Neural cell (in vitro differentiated cells): ENCODE results near the gene CCDC73. TPM values are rescaled to one million over a fixed set of nuclear protein-coding genes. Genes with fewer than 3 reads are reported as not detected.

Experiments used
- H2AFZ ChIP-seq: fragments of 200-600, 300-800 bp; sonication (generic), shearing (Covaris generic); 2 replicates; pipeline ENCODE4 v1.6.0; 2014; ENCODE audit warnings: low read depth, mild to moderate bottlenecking, antibody characterized with exemption, low read length, moderate library complexity
- H3F3A ChIP-seq: fragments of 200-600 bp; shearing (Covaris generic); 2 replicates; pipeline ENCODE4 v1.6.1; 2016; ENCODE audit warnings: mild to moderate bottlenecking, moderate library complexity, mixed read lengths, antibody characterized with exemption, low read length; ENCODE audit not compliant: insufficient read depth, poor library complexity, severe bottlenecking
- H3K27ac ChIP-seq: fragments of 200-600, 300-800 bp; sonication (generic), shearing (Covaris generic); 2 replicates; pipeline ENCODE4 v1.5.1; 2014; ENCODE audit warnings: mild to moderate bottlenecking, low read length, moderate library complexity
- H3K27me3 ChIP-seq: fragments of 300-800, 200-600 bp; sonication (generic), shearing (Covaris generic); 2 replicates; pipeline ENCODE4 v1.6.0; 2014; ENCODE audit warnings: mild to moderate bottlenecking, low read depth, low read length, moderate library complexity; ENCODE audit not compliant: insufficient read depth
- H3K36me3 ChIP-seq: fragments of 300-800, 200-600 bp; sonication (generic), shearing (Covaris generic); 2 replicates; pipeline ENCODE4 v1.5.1; 2014; ENCODE audit warnings: mild to moderate bottlenecking, antibody characterized with exemption, low read length, moderate library complexity; ENCODE audit not compliant: insufficient read depth
- H3K4me2 ChIP-seq: fragments of 300-800, 200-600 bp; sonication (generic), shearing (Covaris generic); 2 replicates; pipeline ENCODE4 v1.6.0; 2014; ENCODE audit warnings: mild to moderate bottlenecking, low read length
- H3K4me3 ChIP-seq: fragments of 300-800, 200-600 bp; sonication (generic), shearing (Covaris generic); 2 replicates; pipeline ENCODE4 v1.5.1; 2014; ENCODE audit warnings: mild to moderate bottlenecking, low read length, moderate library complexity
- H3K79me2 ChIP-seq: fragments of 200-600 bp; shearing (Covaris generic); replicated peaks from 2 replicates; pipeline ENCODE4 v1.6.0; 2014; ENCODE audit warnings: mild to moderate bottlenecking, low read length, moderate library complexity; ENCODE audit not compliant: insufficient read depth
- H3K9ac ChIP-seq: fragments of 300-800, 200-600 bp; sonication (generic), shearing (Covaris generic); 2 replicates; pipeline ENCODE4 v1.6.1; 2016; ENCODE audit warnings: mild to moderate bottlenecking, low read length, mixed read lengths
- H3K9me2 ChIP-seq: fragments of 200-600 bp; shearing (Covaris generic); 2 replicates; pipeline ENCODE4 v1.6.1; 2016; ENCODE audit warnings: mild to moderate bottlenecking, low read length, mixed read lengths; ENCODE audit not compliant: insufficient read depth
- H3K9me3 ChIP-seq: fragments of 200-600, 300-800 bp; sonication (generic), shearing (Covaris generic); 2 replicates; pipeline ENCODE4 v1.6.1; 2016; ENCODE audit warnings: mild to moderate bottlenecking, mixed run types, low read length, moderate library complexity, mixed read lengths
- H4K20me1 ChIP-seq: fragments of 200-600 bp; shearing (Covaris generic); 2 replicates; pipeline ENCODE4 v1.6.1; 2016; ENCODE audit warnings: mild to moderate bottlenecking, mixed run types; ENCODE audit not compliant: insufficient read depth
- EP300 ChIP-seq: fragments of 450-650 bp; conservative IDR thresholded peaks from 2 replicates; pipeline ENCODE4 v1.6.1; 2014; ENCODE audit warnings: antibody characterized with exemption, mild to moderate bottlenecking, moderate library complexity; ENCODE audit not compliant: poor library complexity, severe bottlenecking
- EZH2 ChIP-seq: fragments of 200-600, 300-800 bp; shearing (Covaris generic), sonication (generic); IDR thresholded peaks from 2 replicates; pipeline ENCODE4 v1.6.1; 2014; ENCODE audit warnings: antibody characterized with exemption, low read length, borderline replicate concordance, mild to moderate bottlenecking; ENCODE audit not compliant: insufficient read depth, poor library complexity, severe bottlenecking
- MXI1 ChIP-seq: fragments of 450-650 bp; conservative IDR thresholded peaks from 2 replicates; pipeline ENCODE4 v1.6.1; 2014; ENCODE audit warnings: antibody characterized with exemption, mild to moderate bottlenecking; ENCODE audit not compliant: poor library complexity, severe bottlenecking
- POLR2AphosphoS5 ChIP-seq: IDR thresholded peaks from 2 replicates; pipeline ENCODE4 v1.6.1; 2012
- RAD21 ChIP-seq: fragments of 450-650 bp; conservative IDR thresholded peaks from 2 replicates; pipeline ENCODE4 v1.6.1; 2014; ENCODE audit warnings: antibody characterized with exemption, mild to moderate bottlenecking, moderate library complexity
- SMC3 ChIP-seq: fragments of 450-650 bp; conservative IDR thresholded peaks from 2 replicates; pipeline ENCODE4 v1.6.1; 2014; ENCODE audit warnings: antibody characterized with exemption, mild to moderate bottlenecking, moderate library complexity; ENCODE audit not compliant: poor library complexity
- TAF1 ChIP-seq: IDR thresholded peaks from 2 replicates; pipeline ENCODE4 v1.6.1; 2012; ENCODE audit warnings: low read depth
- polyA plus RNA-seq: library from polyadenylated mRNA; depleted of rRNA; stranded (reverse); fragments of >200 nt; gene quantifications from 2 replicates; pipeline ENCODE4 v1.2.3, GENCODE V29; 2014
- TF ChIP-seq, protein P1 (sequence below): fragments of 450-650 bp; IDR thresholded peaks from 2 replicates; pipeline ENCODE4 v1.5.1; 2014; ENCODE audit warnings: antibody characterized with exemption, mild to moderate bottlenecking, moderate library complexity; ENCODE audit not compliant: poor library complexity, severe bottlenecking
- TF ChIP-seq, protein P2 (sequence below): IDR thresholded peaks from 2 replicates; pipeline ENCODE4 v1.6.1; 2012; ENCODE audit warnings: borderline replicate concordance

The CCDC73 gene
- polyA plus RNA-seq, 1 donor from 2014 or later: 0.07 TPM

DNA sequence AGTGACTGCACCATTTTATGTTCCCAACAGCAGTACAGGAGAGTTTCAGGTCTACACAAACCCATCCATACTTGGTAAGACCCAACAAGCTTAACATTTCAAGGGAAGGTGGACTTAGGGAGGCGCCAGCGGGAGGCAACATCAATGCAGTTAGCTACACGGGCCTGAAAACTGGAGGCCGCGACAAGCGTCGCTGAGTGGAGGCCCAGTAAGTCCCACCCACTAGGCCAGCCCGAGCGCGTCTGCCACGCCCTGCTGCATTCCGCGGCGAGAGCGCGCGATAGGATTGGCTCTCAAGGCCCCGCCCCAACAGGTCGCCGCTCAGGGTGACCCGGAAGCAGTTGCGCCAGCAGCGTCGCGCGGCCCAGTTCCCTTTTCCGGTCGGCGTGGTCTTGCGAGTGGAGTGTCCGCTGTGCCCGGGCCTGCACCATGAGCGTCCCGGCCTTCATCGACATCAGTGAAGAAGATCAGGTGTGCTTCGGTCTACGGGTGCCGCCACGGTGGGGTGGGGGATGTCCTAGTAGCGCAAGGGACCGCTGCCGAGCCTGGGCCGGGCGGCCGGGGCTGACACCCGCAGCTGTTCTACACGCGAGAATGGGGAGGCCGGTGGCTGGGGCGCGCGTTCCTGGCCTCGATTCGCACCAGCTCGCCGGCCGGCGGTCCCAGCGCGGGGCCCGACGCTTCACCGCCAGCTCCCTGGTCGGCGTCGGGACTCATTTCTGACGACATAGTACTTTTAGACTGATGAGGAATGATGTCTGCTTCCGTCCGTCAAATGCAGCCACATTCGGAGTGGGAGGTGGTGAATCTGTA, 210.8 kb downstream of the CCDC73 start, which contains the start of gene EIF3M:
Gene EIF3M, plus strand, starts transcription at position 373 of the 813 bp plus-strand sequence. Its CDS starts 57 bp downstream, at position 430.
- H2AFZ ChIP-seq: peak within 1 kb of the TSS; percentile 99

GRCh38 chr11:32581556-32581955, 212.9 kb downstream of the CCDC73 start:
- Histone ChIP-seq H3K4me2 (no peak overlapping the region), H3K27me3 (no peaks in the 10 kb centered on the region), H3K9me3 (no peaks in the 10 kb centered on the region), H2AFZ (no peak overlapping the region), H4K20me1 (no peaks in the 10 kb centered on the region), H3K36me3 (no peaks in the 10 kb centered on the region), H3F3A (no peaks in the 10 kb centered on the region), H3K27ac (no peak overlapping the region), H3K9ac (no peak overlapping the region), H3K9me2 (no peaks in the 10 kb centered on the region), H3K4me3 (no peak overlapping the region), H3K79me2 (peaks cover 21% of the 10 kb centered on the region)
- TF ChIP-seq EP300 (no peak), POLR2AphosphoS5 (no peak), TAF1 (no peak), SMC3 (no peak), EZH2 (no peak)

More for the DNA sequence above, 210.8 kb downstream of the CCDC73 start, which contains the start of gene EIF3M:
- H3K4me2 ChIP-seq: peak within 1 kb of the TSS; percentile 97
- peak within 1 kb of the TSS; percentile 88 for H3K4me3 ChIP-seq
- no peaks in the 10 kb centered on the region for H4K20me1 ChIP-seq
- H3K27ac ChIP-seq: peak within 1 kb of the TSS; percentile 76
- no peaks in the 10 kb centered on the region for H3F3A ChIP-seq
- no peaks in the 10 kb centered on the region for H3K36me3 ChIP-seq
- TF ChIP-seq TAF1: peak; percentile 50
- peak; percentile 94 for TF ChIP-seq POLR2AphosphoS5
- peak; percentile 20 for TF ChIP-seq SMC3
- TF ChIP-seq, protein P1, sequence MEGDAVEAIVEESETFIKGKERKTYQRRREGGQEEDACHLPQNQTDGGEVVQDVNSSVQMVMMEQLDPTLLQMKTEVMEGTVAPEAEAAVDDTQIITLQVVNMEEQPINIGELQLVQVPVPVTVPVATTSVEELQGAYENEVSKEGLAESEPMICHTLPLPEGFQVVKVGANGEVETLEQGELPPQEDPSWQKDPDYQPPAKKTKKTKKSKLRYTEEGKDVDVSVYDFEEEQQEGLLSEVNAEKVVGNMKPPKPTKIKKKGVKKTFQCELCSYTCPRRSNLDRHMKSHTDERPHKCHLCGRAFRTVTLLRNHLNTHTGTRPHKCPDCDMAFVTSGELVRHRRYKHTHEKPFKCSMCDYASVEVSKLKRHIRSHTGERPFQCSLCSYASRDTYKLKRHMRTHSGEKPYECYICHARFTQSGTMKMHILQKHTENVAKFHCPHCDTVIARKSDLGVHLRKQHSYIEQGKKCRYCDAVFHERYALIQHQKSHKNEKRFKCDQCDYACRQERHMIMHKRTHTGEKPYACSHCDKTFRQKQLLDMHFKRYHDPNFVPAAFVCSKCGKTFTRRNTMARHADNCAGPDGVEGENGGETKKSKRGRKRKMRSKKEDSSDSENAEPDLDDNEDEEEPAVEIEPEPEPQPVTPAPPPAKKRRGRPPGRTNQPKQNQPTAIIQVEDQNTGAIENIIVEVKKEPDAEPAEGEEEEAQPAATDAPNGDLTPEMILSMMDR: no peak
- peak; percentile 97 for TF ChIP-seq MXI1
- TF ChIP-seq EZH2: no peak
- TF ChIP-seq, protein P2, sequence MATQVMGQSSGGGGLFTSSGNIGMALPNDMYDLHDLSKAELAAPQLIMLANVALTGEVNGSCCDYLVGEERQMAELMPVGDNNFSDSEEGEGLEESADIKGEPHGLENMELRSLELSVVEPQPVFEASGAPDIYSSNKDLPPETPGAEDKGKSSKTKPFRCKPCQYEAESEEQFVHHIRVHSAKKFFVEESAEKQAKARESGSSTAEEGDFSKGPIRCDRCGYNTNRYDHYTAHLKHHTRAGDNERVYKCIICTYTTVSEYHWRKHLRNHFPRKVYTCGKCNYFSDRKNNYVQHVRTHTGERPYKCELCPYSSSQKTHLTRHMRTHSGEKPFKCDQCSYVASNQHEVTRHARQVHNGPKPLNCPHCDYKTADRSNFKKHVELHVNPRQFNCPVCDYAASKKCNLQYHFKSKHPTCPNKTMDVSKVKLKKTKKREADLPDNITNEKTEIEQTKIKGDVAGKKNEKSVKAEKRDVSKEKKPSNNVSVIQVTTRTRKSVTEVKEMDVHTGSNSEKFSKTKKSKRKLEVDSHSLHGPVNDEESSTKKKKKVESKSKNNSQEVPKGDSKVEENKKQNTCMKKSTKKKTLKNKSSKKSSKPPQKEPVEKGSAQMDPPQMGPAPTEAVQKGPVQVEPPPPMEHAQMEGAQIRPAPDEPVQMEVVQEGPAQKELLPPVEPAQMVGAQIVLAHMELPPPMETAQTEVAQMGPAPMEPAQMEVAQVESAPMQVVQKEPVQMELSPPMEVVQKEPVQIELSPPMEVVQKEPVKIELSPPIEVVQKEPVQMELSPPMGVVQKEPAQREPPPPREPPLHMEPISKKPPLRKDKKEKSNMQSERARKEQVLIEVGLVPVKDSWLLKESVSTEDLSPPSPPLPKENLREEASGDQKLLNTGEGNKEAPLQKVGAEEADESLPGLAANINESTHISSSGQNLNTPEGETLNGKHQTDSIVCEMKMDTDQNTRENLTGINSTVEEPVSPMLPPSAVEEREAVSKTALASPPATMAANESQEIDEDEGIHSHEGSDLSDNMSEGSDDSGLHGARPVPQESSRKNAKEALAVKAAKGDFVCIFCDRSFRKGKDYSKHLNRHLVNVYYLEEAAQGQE: peak; percentile 44
- TF ChIP-seq RAD21: peak; percentile 24
- no peak for TF ChIP-seq EP300
- no peaks in the 10 kb centered on the region for H3K9me3 ChIP-seq
- H3K79me2 ChIP-seq: peaks cover 35% of the 10 kb centered on the region
- peak within 1 kb of the TSS; percentile 82 for H3K9ac ChIP-seq
- no peaks in the 10 kb centered on the region for H3K9me2 ChIP-seq
- H3K27me3 ChIP-seq: no peaks in the 10 kb centered on the region
